Coronary artery (tissue), 2 donors: ENCODE measurements around the gene BRD7.
A peak's percentile ranks its signal among the peaks of the same experiment; 100 is the strongest.
"Not testable (repeated sequence)": the region's sequence is repeated elsewhere in the genome, so short reads cannot be mapped to it uniquely, and the experiment has no call there.

ENCODE experiments used
- DNase-seq: peaks from one replicate; pipeline ENCODE4 v3.0.0-alpha.2; 2017; ENCODE audit warnings: low spot score
- H3K27ac ChIP-seq, 2 donors: fragments of 200-600 bp; sonication (generic); one replicate each; pipeline ENCODE4 v1.5.1; 2016 to 2019
- H3K4me3 ChIP-seq: fragments of 200-600 bp; sonication (generic); 2 replicates; pipeline ENCODE4 v1.5.1; 2016; ENCODE audit warnings: mild to moderate bottlenecking, moderate library complexity
- TF ChIP-seq, protein P1 (sequence below): fragments of 200-600 bp; sonication (generic); IDR thresholded peaks from one replicate; pipeline ENCODE4 v1.5.1; 2019; ENCODE audit warnings: antibody characterized with exemption

BRD7 gene

DNA sequence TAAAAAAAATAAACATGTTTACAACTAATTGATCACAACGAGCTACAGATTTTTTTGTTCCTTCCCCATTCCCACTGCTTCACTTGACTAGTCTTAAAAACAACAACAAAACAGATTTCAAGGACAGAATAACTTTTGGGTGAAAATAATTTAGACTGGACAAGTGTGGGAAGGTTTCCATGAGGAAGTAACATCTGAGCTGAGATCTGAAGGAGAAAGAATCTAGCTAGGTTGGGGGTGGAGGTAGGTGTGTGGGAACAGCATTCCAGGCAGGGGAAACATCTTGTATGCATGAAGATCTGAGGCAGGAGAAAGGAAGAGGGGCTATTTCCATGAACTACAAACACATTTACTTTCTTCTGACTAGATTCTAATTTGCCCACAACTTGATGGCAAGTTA is 9.2 kb downstream of the BRD7 start:
- Histone ChIP-seq H3K27ac (peak overlapping the region in 1 of 2 donors; percentile 36), H3K4me3 (no peak overlapping the region)
- no peak for DNase-seq
- TF ChIP-seq, protein P1, sequence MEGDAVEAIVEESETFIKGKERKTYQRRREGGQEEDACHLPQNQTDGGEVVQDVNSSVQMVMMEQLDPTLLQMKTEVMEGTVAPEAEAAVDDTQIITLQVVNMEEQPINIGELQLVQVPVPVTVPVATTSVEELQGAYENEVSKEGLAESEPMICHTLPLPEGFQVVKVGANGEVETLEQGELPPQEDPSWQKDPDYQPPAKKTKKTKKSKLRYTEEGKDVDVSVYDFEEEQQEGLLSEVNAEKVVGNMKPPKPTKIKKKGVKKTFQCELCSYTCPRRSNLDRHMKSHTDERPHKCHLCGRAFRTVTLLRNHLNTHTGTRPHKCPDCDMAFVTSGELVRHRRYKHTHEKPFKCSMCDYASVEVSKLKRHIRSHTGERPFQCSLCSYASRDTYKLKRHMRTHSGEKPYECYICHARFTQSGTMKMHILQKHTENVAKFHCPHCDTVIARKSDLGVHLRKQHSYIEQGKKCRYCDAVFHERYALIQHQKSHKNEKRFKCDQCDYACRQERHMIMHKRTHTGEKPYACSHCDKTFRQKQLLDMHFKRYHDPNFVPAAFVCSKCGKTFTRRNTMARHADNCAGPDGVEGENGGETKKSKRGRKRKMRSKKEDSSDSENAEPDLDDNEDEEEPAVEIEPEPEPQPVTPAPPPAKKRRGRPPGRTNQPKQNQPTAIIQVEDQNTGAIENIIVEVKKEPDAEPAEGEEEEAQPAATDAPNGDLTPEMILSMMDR: no peak

DNA sequence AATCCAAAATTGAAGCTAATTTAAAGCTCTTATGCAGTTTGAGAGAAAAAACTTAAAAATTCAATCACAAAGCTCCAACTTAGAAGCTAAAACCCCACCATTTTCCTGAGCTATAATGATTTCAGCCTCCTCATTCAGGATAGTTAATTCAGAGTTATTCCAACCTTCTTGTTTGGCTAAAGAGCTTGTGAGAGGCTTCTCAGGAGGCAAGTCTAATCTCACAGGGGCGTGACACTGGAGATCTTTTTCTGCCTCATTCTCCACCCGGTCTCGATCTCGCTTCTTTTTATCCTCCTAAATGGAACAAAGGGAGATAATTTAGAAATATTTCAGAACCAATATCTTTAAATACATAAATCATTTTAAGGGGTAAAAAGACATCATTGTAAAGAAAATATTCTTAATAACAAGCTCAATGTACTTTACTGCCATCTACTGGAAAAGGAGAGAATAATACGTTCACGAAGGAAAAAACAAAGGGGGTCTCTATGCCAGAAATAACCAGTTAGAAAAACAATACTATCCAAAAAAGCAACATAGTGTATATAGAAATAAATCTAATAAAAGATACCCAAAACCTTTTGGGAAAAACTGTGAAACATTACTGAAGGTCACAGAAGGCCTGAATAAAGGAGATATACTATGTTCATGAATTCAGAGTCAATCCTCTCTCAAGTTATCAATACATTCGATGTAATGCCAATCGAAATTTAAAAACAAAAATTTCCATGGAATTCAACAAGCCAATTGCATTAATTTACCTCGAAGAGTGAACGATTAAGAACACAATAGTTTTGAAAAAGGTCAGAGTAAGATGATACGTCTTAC is 13.9 kb downstream of the BRD7 start:
- Histone ChIP-seq H3K27ac (peak overlapping the region in 1 of 2 donors; percentile 52), H3K4me3 (no peak overlapping the region)
- TF ChIP-seq, protein P1: peak; percentile 34
- DNase-seq: no peak

DNA sequence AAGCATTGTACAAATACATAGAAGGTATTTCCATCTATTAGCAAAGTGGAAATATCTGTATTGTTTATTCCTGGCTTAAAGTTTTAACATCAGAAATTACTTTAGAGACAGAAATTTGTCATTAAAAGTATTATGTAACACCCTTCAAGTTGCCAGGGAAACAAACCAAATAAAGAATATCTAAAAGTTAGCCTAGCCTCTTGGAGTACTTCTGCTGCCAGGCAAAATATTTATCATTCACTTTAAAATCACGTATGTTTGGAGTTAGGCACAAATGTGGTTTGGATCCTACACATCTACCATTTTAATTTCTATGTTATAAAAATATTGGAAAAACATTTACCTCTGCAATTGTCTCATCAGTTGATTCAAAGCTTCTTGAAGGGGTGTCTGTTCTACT is 14.7 kb downstream of the BRD7 start:
- TF ChIP-seq, protein P1: no peak
- Histone ChIP-seq H3K4me3 (no peak overlapping the region), H3K27ac (peak overlapping the region; percentile 5 to 52)
- no peak for DNase-seq

DNA sequence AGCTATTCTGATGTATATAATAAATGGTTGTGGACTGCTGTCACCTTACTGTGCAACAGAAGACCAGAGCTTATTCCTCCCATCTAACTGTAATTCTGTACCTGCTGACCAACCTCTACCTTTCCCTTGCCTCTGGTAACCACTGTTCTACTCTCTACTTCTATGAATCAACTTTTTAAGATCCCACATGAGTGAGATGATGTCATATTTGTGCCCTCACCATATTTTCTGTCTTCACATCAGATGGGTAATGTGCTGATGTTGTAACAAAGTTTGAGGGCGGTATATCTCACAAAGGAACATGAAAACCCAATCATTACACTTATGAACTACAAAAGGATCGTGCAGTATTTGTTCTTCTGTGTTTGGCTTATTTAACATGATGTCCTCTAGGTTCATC is 16.8 kb downstream of the BRD7 start:
- TF ChIP-seq, protein P1: no peak
- H3K27ac ChIP-seq: no peak overlapping the region
- no peak for DNase-seq
- H3K4me3 ChIP-seq: no peak overlapping the region

DNA sequence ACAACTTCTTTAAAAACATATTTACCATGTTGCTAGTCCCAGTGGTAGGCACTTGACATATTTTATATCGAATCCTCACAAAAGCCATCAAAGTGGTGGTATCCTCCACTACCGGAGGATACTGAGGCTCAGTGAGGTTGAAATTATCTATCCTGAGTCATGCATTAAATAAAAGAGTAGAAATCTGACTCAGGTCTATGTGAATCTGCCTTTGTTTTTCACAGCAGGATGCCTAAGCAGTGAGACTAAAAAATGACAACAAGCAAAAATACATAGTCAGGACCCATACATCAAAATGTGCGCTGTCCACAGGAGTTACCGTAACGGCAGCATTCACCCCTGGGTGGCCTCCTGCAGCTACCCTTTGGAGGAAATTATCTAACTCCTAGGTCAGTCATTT is 17.7 kb downstream of the BRD7 start:
- no peak for DNase-seq
- H3K27ac ChIP-seq: no peak overlapping the region
- H3K4me3 ChIP-seq: no peak overlapping the region
- TF ChIP-seq, protein P1: no peak

DNA sequence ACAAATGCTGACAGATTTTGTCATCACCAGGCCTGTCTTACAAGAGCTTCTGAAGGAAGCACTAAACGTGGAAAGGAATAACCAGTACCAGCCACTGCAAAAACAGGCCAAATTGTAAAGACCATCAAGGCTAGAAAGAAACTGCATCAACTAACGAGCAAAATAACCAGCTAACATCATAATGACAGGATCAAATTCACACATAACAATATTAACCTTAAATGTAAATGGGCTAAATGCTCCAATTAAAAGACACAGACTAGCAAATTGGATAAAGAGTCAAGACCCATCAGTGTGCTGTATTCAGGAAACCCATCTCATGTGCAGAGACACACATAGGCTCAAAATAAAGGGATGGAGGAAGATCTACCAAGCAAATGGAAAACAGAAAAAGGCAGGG is 23.6 kb downstream of the BRD7 start:
- not testable (repeated sequence) for H3K4me3 ChIP-seq, DNase-seq

DNA sequence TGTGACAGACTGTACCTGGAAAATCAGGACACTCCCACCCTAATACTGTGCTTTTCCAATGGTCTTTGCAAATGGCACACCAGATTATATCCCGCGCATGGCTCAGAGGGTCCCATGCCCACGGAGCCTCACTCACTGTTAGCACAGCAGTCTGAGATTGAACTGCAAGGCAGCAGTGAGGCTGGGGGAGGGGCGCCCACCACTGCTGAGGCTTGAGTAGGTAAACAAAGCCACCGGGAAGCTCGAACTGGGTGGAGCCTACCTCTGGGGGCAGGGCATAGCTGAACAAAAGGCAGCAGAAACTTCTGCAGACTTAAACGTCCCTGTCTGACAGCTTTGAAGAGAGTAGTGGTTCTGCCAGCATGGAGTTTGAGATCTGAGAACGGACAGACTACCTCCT is 25.2 kb downstream of the BRD7 start:
- not testable (repeated sequence) for H3K4me3 ChIP-seq, H3K27ac ChIP-seq, DNase-seq

More for the DNA sequence above, 23.6 kb downstream of the BRD7 start:
- not testable (repeated sequence) for H3K27ac ChIP-seq

DNA sequence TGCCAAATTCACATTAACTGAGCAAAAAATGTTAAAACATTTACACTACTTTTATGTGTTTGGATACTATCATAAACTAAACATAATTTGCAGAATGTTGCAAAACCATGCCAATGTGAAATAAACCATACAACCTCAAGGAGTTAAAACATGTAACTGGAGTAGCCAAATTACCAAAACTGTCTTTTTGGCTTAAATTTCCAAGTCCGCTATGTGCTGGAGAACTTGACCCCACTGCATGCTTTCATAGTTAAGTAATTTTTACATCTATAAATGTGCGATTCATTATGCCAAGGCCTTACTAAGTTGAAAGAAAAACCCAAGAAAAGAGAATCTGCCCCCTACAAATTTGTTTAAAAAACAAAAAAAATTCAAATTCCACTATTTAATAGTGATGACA is 28.2 kb downstream of the BRD7 start:
- DNase-seq: no peak
- peak overlapping the region in 1 of 2 donors; percentile 14 for H3K27ac ChIP-seq
- TF ChIP-seq, protein P1: no peak
- H3K4me3 ChIP-seq: no peak overlapping the region
